Loucy (cell line): ENCODE measurements around the gene HLF.

Source experiments
- EZH2phosphoT487 ChIP-seq: fragments of 200-600 bp; IDR thresholded peaks from 2 replicates; pipeline ENCODE4 v1.6.1; 2018; ENCODE audit warnings: antibody characterized with exemption, mild to moderate bottlenecking, moderate library complexity, borderline replicate concordance
- TF ChIP-seq, protein P1 (sequence below): fragments of 200-600 bp; sonication (generic); conservative IDR thresholded peaks from 2 replicates; pipeline ENCODE4 v1.5.1; 2014; ENCODE audit warnings: mild to moderate bottlenecking, antibody characterized with exemption, low read length

- TF ChIP-seq, protein P1, sequence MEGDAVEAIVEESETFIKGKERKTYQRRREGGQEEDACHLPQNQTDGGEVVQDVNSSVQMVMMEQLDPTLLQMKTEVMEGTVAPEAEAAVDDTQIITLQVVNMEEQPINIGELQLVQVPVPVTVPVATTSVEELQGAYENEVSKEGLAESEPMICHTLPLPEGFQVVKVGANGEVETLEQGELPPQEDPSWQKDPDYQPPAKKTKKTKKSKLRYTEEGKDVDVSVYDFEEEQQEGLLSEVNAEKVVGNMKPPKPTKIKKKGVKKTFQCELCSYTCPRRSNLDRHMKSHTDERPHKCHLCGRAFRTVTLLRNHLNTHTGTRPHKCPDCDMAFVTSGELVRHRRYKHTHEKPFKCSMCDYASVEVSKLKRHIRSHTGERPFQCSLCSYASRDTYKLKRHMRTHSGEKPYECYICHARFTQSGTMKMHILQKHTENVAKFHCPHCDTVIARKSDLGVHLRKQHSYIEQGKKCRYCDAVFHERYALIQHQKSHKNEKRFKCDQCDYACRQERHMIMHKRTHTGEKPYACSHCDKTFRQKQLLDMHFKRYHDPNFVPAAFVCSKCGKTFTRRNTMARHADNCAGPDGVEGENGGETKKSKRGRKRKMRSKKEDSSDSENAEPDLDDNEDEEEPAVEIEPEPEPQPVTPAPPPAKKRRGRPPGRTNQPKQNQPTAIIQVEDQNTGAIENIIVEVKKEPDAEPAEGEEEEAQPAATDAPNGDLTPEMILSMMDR, result no peak
- TF ChIP-seq EZH2phosphoT487, result no peak
Measured at GRCh38 chr17:55307879-55308278, 43.1 kb downstream of the HLF start.
